A549 (cell line): ENCODE results near the gene NEK5. TPM values are rescaled to one million over a fixed set of nuclear protein-coding genes. Genes with fewer than 3 reads are reported as not detected.

ENCODE experiments used
- ATAC-seq, 2 experiments: fragments of 200-7000 bp in 1 of 2; fragments of >200 bp in 1 of 2; cut with Nextera tagmentation in 1 of 2; cut with Tn5 transposase in 1 of 2; 3 replicates each; pipeline versions ENCODE4 v1.8.0 to v1.9.1; 2018 to 2020; ENCODE audit warnings: mild to moderate bottlenecking in 1 of 2, moderate library complexity in 1 of 2
- CTCF ChIA-PET: fragments of 300-600 bp; sonication (Branson Sonifier 250); formaldehyde crosslinking; extraction: SDS; loops from one replicate; lab custom pipeline; 2021; ENCODE audit warnings: antibody characterized with exemption, inconsistent platforms; lab: Yijun Ruan, JAX
- POLR2A ChIA-PET: fragments of 350-600 bp; formaldehyde crosslinking; extraction: SDS; loops from one replicate; lab custom pipeline; 2021; ENCODE audit warnings: antibody characterized with exemption, inconsistent platforms; lab: Yijun Ruan, JAX
- DNase-seq, 2 experiments: peaks; one replicate each; pipeline versions ENCODE4 v3.0.0 to v3.0.0-alpha.2; 2011 to 2016; ENCODE audit warnings: low read depth in 1 of 2, low spot score in 1 of 2
- FAIRE-seq: peaks from 2 replicates; lab custom pipeline; 2011; peaks lifted over from hg19 to GRCh38; lab: Jason Lieb, UNC
- H3K27ac ChIP-seq, 2 experiments: fragments of >200 bp; sonication (Bioruptor Twin); formaldehyde crosslinking; 3 replicates each; pipeline ENCODE4 v1.5.1; 2016 to 2017
- H3K4me1 ChIP-seq: fragments of >200 bp; sonication (Bioruptor Twin); formaldehyde crosslinking; 3 replicates; pipeline ENCODE4 v1.6.1; 2016
- H3K4me2 ChIP-seq: fragments of >200 bp; sonication (Bioruptor Twin); formaldehyde crosslinking; 3 replicates; pipeline ENCODE4 v1.6.1; 2016
- H3K4me3 ChIP-seq: fragments of >200 bp; sonication (Bioruptor Twin); formaldehyde crosslinking; 3 replicates; pipeline ENCODE4 v1.5.1; 2016
- H3K9me3 ChIP-seq: fragments of >200 bp; sonication (Bioruptor Twin); formaldehyde crosslinking; 3 replicates; pipeline ENCODE4 v1.6.1; 2016
- ATOH8 ChIP-seq: fragments of 250-450 bp; sonication (Bioruptor Pico); IDR thresholded peaks from 2 replicates; pipeline ENCODE4 v1.5.0; 2020; ENCODE audit warnings: low read depth, mild to moderate bottlenecking, moderate library complexity
- BCL3 ChIP-seq: fragments of >200 bp; sonication (Bioruptor Twin); formaldehyde crosslinking; IDR thresholded peaks from 3 replicates; pipeline ENCODE4 v1.6.1; 2016
- BHLHE40 ChIP-seq: IDR thresholded peaks from 2 replicates; pipeline ENCODE4 v1.6.1; 2012; ENCODE audit warnings: low read depth, low read length, inconsistent platforms
- CBX2 ChIP-seq: fragments of 200-600 bp; sonication (generic); IDR thresholded peaks from 2 replicates; pipeline ENCODE4 v1.6.1; 2016; ENCODE audit warnings: low read depth, mild to moderate bottlenecking, borderline replicate concordance
- CHD2 ChIP-seq: fragments of 150-350 bp; IDR thresholded peaks from 2 replicates; pipeline ENCODE4 v1.6.1; 2014; ENCODE audit warnings: low read length; ENCODE audit not compliant: partially characterized antibody
- CHD4 ChIP-seq: fragments of 200-600 bp; sonication (generic); IDR thresholded peaks from 2 replicates; pipeline ENCODE4 v1.6.1; 2016; ENCODE audit warnings: antibody characterized with exemption, mild to moderate bottlenecking, borderline replicate concordance
- ELK1 ChIP-seq: fragments of 150-350 bp; IDR thresholded peaks from 2 replicates; pipeline ENCODE4 v1.6.1; 2014; ENCODE audit warnings: low read depth, mild to moderate bottlenecking, low read length
- EP300 ChIP-seq, 2 experiments: fragments of >200 bp; sonication (Bioruptor Twin); formaldehyde crosslinking; IDR thresholded peaks; 2 replicates in 1 of 2; 3 replicates in 1 of 2; pipeline ENCODE4 v1.6.1; 2016 to 2017
- FOSB ChIP-seq: fragments of 250-450 bp; sonication (Bioruptor Pico); IDR thresholded peaks from 2 replicates; pipeline ENCODE4 v1.5.0; 2020; ENCODE audit warnings: mild to moderate bottlenecking, moderate library complexity
- FOSL2 ChIP-seq, 2 experiments: fragments of 450-650 bp in 1 of 2; fragments of >200 bp in 1 of 2; sonication (Bioruptor Twin) in 1 of 2; formaldehyde crosslinking; IDR thresholded peaks; 2 replicates each; pipeline versions ENCODE4 v1.5.0 to v1.6.1; 2016 to 2020; ENCODE audit warnings: mild to moderate bottlenecking in 1 of 2, moderate library complexity in 1 of 2
- FOXS1 ChIP-seq: fragments of 250-450 bp; sonication (Bioruptor Pico); IDR thresholded peaks from 2 replicates; pipeline ENCODE4 v1.5.0; 2020; ENCODE audit warnings: mild to moderate bottlenecking, moderate library complexity
- HEYL ChIP-seq: fragments of 250-450 bp; sonication (Bioruptor Pico); IDR thresholded peaks from 2 replicates; pipeline ENCODE4 v1.8.0; 2021; ENCODE audit warnings: mild to moderate bottlenecking, moderate library complexity
- HOXB5 ChIP-seq: fragments of 250-450 bp; sonication (Bioruptor Pico); IDR thresholded peaks from 2 replicates; pipeline ENCODE4 v1.5.0; 2020; ENCODE audit warnings: mild to moderate bottlenecking, moderate library complexity
- KDM1A ChIP-seq: fragments of 200-600 bp; sonication (generic); IDR thresholded peaks from 2 replicates; pipeline ENCODE4 v1.6.1; 2016; ENCODE audit warnings: low read depth, mild to moderate bottlenecking
- MAFK ChIP-seq: fragments of 450-650 bp; IDR thresholded peaks from 2 replicates; pipeline ENCODE4 v1.6.1; 2014; ENCODE audit not compliant: partially characterized antibody
- MAX ChIP-seq: IDR thresholded peaks from 2 replicates; pipeline ENCODE4 v1.6.1; 2012
- MYC ChIP-seq: IDR thresholded peaks from 2 replicates; pipeline ENCODE4 v1.6.1; 2012; ENCODE audit warnings: mild to moderate bottlenecking, inconsistent platforms, low read length, improper control_type of control experiment, borderline replicate concordance
- PBX3 ChIP-seq: IDR thresholded peaks from 2 replicates; pipeline ENCODE4 v1.6.1; 2012
- REST ChIP-seq: fragments of 200-600 bp; sonication (generic); IDR thresholded peaks from 2 replicates; pipeline ENCODE4 v1.6.1; 2016; ENCODE audit warnings: antibody characterized with exemption, mild to moderate bottlenecking, moderate library complexity
- RFX5 ChIP-seq: fragments of 450-650 bp; IDR thresholded peaks from 2 replicates; pipeline ENCODE4 v1.7.1; 2014; ENCODE audit warnings: antibody characterized with exemption, mild to moderate bottlenecking, moderate library complexity
- RNF2 ChIP-seq: fragments of 200-600 bp; sonication (generic); IDR thresholded peaks from 2 replicates; pipeline ENCODE4 v1.6.1; 2016; ENCODE audit warnings: low read depth, mild to moderate bottlenecking, antibody characterized with exemption, moderate library complexity, borderline replicate concordance
- USF2 ChIP-seq: fragments of 450-650 bp; IDR thresholded peaks from 2 replicates; pipeline ENCODE4 v1.6.1; 2014; ENCODE audit warnings: antibody characterized with exemption
- ZFP36 ChIP-seq: fragments of 450-650 bp; IDR thresholded peaks from 2 replicates; pipeline ENCODE4 v1.6.1; 2014; ENCODE audit warnings: borderline replicate concordance; ENCODE audit not compliant: partially characterized antibody
- WGBS: methylation state at CpG from one replicate; pipeline ENCODE4 v1.1.6; 2017; ENCODE audit errors: missing lambda C conversion rate; 5-methylcytosine and 5-hydroxymethylcytosine counted together
- polyA plus RNA-seq, 4 experiments: library from polyadenylated mRNA; depleted of rRNA in 3 of 4; stranded (reverse); fragments of >200 nt; fragmentation: RNase III in 1 of 4; extraction: RNeasy Plus Mini Kit Qiagen cat#74134 plus additional on column Dnase treatment in 1 of 4; gene quantifications; 2 replicates in 3 of 4; 3 replicates in 1 of 4; pipeline ENCODE4 v1.2.3, GENCODE V29; 2011 to 2017

Gene NEK5
- polyA plus RNA-seq, 2 of the 4 experiments (the other 2 are of a cell fraction): 0.08 to 0.23 TPM

- no peak overlapping the region for H3K4me2 ChIP-seq
- POLR2A ChIA-PET: no interaction called here
- CTCF ChIA-PET: no interaction called here
- FAIRE-seq: no peak
- H3K4me1 ChIP-seq: no peaks in the 10 kb centered on the region
- no peak overlapping the region for H3K27ac ChIP-seq
- ATAC-seq: no peak
- no peak overlapping the region for H3K4me3 ChIP-seq
- H3K9me3 ChIP-seq: no peaks in the 10 kb centered on the region
- TF ChIP-seq KDM1A: no peak
- no peak for TF ChIP-seq FOSB (CRISPR knock-in tag)
- TF ChIP-seq ZFP36: no peak
- no peak for TF ChIP-seq HOXB5 (CRISPR knock-in tag)
- TF ChIP-seq, all 56 proteins: peak for 0
- WGBS: 52% methylated on average over 2 of the region's 2 CpGs
- DNase-seq: no peak
These were observed 36.8 kb downstream of the NEK5 start for GRCh38 chr13:52092087-52092486.

GRCh38 chr13:52091473-52091872 lies 37.4 kb downstream of the NEK5 start:
- TF ChIP-seq MAFK (peak; percentile 44), MAX (no peak), BHLHE40 (no peak), FOSL2 (IDR thresholded peaks at IDR 0.05) (no peak), FOSL2 (CRISPR knock-in tag; IDR thresholded peaks at IDR 0.05) (no peak), ELK1 (no peak)
- no peak overlapping the region for H3K4me2 ChIP-seq
- no peak for FAIRE-seq
- ChIA-PET CTCF (no interaction called here), POLR2A (no interaction called here)
- 52% methylated on average over 2 of the region's 2 CpGs for WGBS
- no peak overlapping the region for H3K27ac ChIP-seq
- DNase-seq: no peak
- no peak overlapping the region for H3K4me3 ChIP-seq
- no peaks in the 10 kb centered on the region for H3K4me1 ChIP-seq
- no peak for ATAC-seq
- H3K9me3 ChIP-seq: no peaks in the 10 kb centered on the region

- no peak for DNase-seq
- no peak for ATAC-seq
- no peaks in the 10 kb centered on the region for H3K9me3 ChIP-seq
- no peaks in the 10 kb centered on the region for H3K4me1 ChIP-seq
- WGBS: 81% methylated on average over 2 of the region's 2 CpGs
- ChIA-PET CTCF (no interaction called here), POLR2A (no interaction called here)
- no peak overlapping the region for H3K4me3 ChIP-seq
- no peak overlapping the region for H3K4me2 ChIP-seq
- no peak for FAIRE-seq
- H3K27ac ChIP-seq: no peak overlapping the region
- TF ChIP-seq ATOH8 (no peak), EP300 (IDR thresholded peaks at IDR 0.05) (no peak), BCL3 (no peak), MYC (no peak), BHLHE40 (no peak), HEYL (CRISPR knock-in tag) (no peak), CHD4 (no peak), CHD2 (no peak), MAX (no peak), CBX2 (no peak), REST (no peak), USF2 (no peak), RNF2 (no peak), ZFP36 (no peak), PBX3 (no peak), FOSL2 (IDR thresholded peaks at IDR 0.05) (no peak), FOSL2 (CRISPR knock-in tag; IDR thresholded peaks at IDR 0.05) (no peak), RFX5 (no peak), FOXS1 (CRISPR knock-in tag) (no peak)
These were observed 43.5 kb downstream of the NEK5 start for GRCh38 chr13:52085421-52085820.
